Uterus (tissue), 2 donors: Measurements from ENCODE around the gene PSTPIP1.

Experiments
- CTCF ChIP-seq, 4 experiments: fragments of 200-600 bp in 2 of 4; fragments of 450-650 bp in 2 of 4; sonication (generic) in 2 of 4; IDR thresholded peaks; one replicate each; pipeline ENCODE4 v1.5.1; 2016 to 2019; ENCODE audit warnings: antibody characterized with exemption in 4 of 4, mild to moderate bottlenecking in 2 of 4, moderate library complexity in 1 of 4
- POLR2A ChIP-seq, 2 donors: fragments of 450-650 bp; IDR thresholded peaks; one replicate each; pipeline ENCODE4 v1.6.1; 2016; ENCODE audit warnings: antibody characterized with exemption in 2 of 2, mild to moderate bottlenecking in 1 of 2, moderate library complexity in 1 of 2

GRCh38 chr15:76978522-76979330 lies 16.2 kb upstream of the PSTPIP1 start:
- TF ChIP-seq CTCF (IDR thresholded peaks at IDR 0.05) (no peak), POLR2A (IDR thresholded peaks at IDR 0.05) (no peak)
